ENCODE results near the gene CYP2W1.
"Not testable (repeated sequence)": the region's sequence is repeated elsewhere in the genome, so short reads cannot be mapped to it uniquely, and the experiment has no call there.

CYP2W1 gene

GRCh38 chr7:990933-991728 is 8.2 kb downstream of the CYP2W1 start:
- no peaks in the 10 kb centered on the region for H3K27me3 Mint-ChIP-seq (ENCODE audit: low read depth)

GRCh38 chr7:991729-992656 is 9.0 kb downstream of the CYP2W1 start:
- Mint-ChIP-seq H3K9me3 (no peaks in the 10 kb centered on the region), H3K27me3 (ENCODE audit: low read depth) (no peaks in the 10 kb centered on the region), H3K4me3 (no peak overlapping the region), H3K4me1 (ENCODE audit: low read depth) (peaks cover 2% of the 10 kb centered on the region), H3K36me3 (ENCODE audit: low read depth) (no peaks in the 10 kb centered on the region), H3K27ac (no peak overlapping the region)

More at GRCh38 chr7:990933-991728, 8.2 kb downstream of the CYP2W1 start:
- Mint-ChIP-seq H3K27ac (no peak overlapping the region), H3K4me1 (ENCODE audit: low read depth) (peaks cover 2% of the 10 kb centered on the region), H3K9me3 (no peaks in the 10 kb centered on the region), H3K36me3 (ENCODE audit: low read depth) (no peaks in the 10 kb centered on the region), H3K4me3 (no peak overlapping the region)

DNA sequence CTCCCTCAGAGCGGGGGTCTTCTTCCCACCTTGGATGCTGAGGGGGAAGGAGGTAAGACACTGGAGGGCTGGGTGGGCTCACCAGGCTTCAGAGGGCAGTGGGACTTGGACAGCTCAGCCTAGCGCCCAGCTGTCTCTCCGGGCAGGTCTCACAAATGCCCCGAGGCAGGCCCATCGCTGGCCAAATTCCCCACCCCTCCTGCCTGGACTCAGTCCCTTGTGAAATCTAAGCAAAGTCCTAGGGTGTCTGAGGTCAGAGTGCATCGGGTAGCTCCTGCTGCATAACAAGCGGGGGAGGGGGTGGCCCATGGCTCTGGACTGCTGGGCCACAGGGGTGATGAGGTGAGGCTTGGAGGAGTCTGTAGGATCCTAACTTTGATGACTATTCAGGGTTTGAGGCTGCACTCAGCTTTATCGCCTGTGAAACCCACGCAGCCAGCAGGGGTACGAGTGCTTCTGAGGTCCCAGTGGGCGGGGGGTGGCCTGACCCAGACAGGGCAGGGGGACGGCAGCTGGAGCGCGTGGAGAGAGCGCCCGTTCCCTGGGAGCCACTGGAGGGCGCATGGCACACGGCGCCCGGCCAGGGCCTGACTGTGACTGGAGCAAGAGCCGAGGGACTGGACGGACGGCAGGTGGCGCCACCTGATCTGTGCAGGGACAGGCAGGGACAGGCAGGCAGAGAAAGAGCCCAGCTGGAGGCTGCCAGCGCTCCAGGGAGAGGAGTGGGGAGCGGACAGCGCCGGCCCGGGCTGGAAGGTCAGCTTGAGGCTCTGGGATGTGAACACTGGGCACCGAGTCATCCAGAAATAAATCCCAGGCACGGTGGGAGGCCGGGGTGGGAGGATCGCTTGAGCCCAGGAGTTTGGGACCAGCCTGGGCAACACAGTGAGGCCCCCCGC is 10.0 kb downstream of the CYP2W1 start:
- H3K9me3 Mint-ChIP-seq, result no peaks in the 10 kb centered on the region
- no peak overlapping the region for H3K27ac Mint-ChIP-seq
- H3K4me1 Mint-ChIP-seq (ENCODE audit: low read depth), result peaks cover 2% of the 10 kb centered on the region
- H3K36me3 Mint-ChIP-seq (ENCODE audit: low read depth), result no peaks in the 10 kb centered on the region
- no peak overlapping the region for H3K4me3 Mint-ChIP-seq
- H3K27me3 Mint-ChIP-seq (ENCODE audit: low read depth), result no peaks in the 10 kb centered on the region

DNA sequence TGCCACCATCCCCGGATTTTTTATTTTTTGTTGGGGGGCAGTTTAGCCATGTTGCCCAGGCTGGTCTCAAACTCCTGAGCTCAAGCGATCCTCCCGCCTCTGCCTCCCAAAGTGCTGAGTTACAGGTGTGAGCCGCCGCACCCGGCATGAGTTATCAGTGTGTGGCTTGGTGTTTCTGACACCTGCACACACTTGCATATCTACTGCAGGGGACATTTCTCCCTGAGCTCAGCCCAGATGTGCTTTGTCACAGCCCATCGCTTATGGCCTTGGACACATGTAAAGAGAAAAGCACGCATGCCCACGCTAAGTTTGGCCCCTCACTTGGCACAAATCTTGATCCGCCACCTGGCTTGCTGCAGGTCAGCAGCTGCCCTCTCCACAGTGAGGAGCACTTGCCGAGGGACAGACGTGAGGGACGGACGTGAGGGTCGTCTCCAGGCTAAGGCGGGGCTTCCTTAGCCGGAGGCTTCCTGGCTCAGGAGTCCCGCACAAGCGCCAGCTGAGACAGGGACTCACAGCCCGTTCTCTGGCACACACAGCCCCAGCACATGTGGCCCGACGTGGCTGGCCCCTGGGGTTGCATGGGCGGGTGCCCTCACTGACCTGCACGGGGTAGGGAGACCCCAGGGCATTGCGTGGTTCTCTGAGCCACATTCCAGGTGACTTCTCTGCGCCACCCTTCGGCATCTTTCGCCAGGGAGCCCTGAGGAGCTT is 11.8 kb downstream of the CYP2W1 start:
- no peak overlapping the region for H3K4me3 Mint-ChIP-seq
- H3K27ac Mint-ChIP-seq, result no peak overlapping the region
- no peaks in the 10 kb centered on the region for H3K27me3 Mint-ChIP-seq (ENCODE audit: low read depth)
- no peaks in the 10 kb centered on the region for H3K36me3 Mint-ChIP-seq (ENCODE audit: low read depth)
- peaks cover 2% of the 10 kb centered on the region for H3K4me1 Mint-ChIP-seq (ENCODE audit: low read depth)
- H3K9me3 Mint-ChIP-seq, result no peaks in the 10 kb centered on the region

GRCh38 chr7:995571-995970 is 12.6 kb downstream of the CYP2W1 start:
- Mint-ChIP-seq H3K36me3 (ENCODE audit: low read depth) (no peaks in the 10 kb centered on the region), H3K27me3 (ENCODE audit: low read depth) (no peaks in the 10 kb centered on the region), H3K9me3 (no peaks in the 10 kb centered on the region), H3K4me3 (no peak overlapping the region), H3K27ac (no peak overlapping the region), H3K4me1 (ENCODE audit: low read depth) (peaks cover 2% of the 10 kb centered on the region)

- Mint-ChIP-seq H3K9me3 (no peaks in the 10 kb centered on the region), H3K4me3 (no peak overlapping the region), H3K36me3 (ENCODE audit: low read depth) (no peaks in the 10 kb centered on the region), H3K27me3 (ENCODE audit: low read depth) (no peaks in the 10 kb centered on the region), H3K4me1 (ENCODE audit: low read depth) (peaks cover 2% of the 10 kb centered on the region), H3K27ac (no peak overlapping the region)
These were observed 13.3 kb downstream of the CYP2W1 start for GRCh38 chr7:996079-996872.

DNA sequence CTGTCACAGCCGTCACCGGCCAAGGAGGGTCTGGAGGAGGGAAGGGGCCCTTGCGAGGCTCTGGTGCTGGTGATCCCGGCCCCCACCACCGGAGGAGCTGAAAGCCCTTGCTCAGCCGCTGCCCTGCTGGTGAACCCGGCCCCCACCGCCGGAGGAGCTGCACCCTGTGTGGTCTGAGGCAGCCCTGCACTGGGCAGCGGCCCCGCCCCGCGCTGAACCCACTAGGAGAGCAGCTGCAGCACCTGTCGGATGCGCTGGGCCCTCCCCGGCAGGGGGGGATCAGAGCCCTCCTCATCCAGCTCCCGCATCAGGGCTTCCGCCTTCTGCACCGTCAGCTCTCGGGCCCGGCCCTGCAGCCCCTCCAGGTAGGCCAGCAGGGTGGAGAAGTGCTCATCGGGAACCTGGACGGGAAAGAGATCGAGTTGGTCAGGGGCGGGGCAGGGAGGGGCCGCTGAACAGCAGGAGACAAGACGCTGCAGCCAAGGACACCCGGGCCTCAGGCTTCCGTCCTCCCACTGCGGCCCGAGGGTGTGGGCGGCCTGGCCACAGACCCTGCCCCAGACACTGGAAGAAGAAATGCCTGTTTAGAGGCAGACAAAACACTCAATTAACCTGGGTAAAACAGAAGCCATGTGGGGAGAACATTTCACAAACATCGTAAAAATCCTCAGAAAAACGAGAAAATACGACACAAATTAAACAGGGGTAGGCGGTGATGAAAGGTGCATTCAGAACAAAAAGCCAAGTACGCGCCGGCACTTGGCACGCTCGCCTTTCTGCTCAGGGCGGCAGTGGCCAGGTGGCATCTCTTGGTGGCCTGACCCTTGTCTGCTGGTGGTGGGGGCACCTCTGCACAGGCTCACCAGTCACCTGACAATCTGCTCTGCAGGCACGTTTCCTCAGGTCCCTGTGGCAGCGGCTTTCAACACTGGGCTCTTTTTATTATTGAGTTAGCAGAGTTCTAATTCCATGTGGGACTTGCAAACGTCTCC is 14.7 kb downstream of the CYP2W1 start:
- Mint-ChIP-seq H3K27me3 (ENCODE audit: low read depth) (no peaks in the 10 kb centered on the region), H3K9me3 (no peaks in the 10 kb centered on the region), H3K27ac (no peak overlapping the region), H3K36me3 (ENCODE audit: low read depth) (no peaks in the 10 kb centered on the region), H3K4me1 (ENCODE audit: low read depth) (peaks cover 2% of the 10 kb centered on the region), H3K4me3 (no peak overlapping the region)

DNA sequence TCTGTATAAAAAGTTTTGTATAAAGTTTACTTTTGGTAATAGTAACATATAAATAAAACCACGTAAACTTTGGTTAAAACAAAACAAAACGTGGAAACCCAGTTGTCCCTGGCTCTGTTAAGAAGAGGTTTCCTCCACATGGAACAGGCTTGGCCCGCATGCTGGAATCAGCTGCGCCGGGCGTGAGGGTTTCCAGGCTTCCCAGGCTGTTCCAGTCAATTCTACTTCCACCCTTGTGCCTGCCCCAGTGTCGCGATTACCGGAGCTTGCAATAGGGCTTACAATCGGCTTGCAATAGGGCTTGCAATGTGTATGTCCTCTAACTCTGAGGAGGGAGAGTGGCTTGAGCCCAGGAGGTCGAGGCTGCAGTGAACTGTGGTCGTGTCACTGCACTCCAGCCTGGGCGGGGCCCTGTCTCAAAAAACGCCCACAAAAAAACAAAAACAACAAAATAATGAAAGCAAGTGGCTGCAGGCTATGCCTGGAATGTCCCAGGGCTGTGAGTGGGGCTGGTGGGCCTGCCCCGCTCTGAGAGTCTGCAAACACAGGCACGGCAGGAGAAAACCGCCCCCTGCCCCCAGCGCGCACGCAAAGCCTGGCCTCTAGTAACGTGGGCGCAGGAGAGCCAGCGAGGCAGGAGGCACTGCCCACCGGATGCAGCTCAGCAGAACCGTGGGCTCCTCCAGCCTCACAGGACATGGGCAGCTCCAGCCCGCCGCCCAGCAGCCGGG is 16.3 kb downstream of the CYP2W1 start:
- H3K9me3 Mint-ChIP-seq, result no peaks in the 10 kb centered on the region
- H3K27ac Mint-ChIP-seq, result no peak overlapping the region
- H3K4me3 Mint-ChIP-seq, result no peak overlapping the region
- H3K27me3 Mint-ChIP-seq (ENCODE audit: low read depth), result no peaks in the 10 kb centered on the region
- no peaks in the 10 kb centered on the region for H3K36me3 Mint-ChIP-seq (ENCODE audit: low read depth)
- no peaks in the 10 kb centered on the region for H3K4me1 Mint-ChIP-seq (ENCODE audit: low read depth)

DNA sequence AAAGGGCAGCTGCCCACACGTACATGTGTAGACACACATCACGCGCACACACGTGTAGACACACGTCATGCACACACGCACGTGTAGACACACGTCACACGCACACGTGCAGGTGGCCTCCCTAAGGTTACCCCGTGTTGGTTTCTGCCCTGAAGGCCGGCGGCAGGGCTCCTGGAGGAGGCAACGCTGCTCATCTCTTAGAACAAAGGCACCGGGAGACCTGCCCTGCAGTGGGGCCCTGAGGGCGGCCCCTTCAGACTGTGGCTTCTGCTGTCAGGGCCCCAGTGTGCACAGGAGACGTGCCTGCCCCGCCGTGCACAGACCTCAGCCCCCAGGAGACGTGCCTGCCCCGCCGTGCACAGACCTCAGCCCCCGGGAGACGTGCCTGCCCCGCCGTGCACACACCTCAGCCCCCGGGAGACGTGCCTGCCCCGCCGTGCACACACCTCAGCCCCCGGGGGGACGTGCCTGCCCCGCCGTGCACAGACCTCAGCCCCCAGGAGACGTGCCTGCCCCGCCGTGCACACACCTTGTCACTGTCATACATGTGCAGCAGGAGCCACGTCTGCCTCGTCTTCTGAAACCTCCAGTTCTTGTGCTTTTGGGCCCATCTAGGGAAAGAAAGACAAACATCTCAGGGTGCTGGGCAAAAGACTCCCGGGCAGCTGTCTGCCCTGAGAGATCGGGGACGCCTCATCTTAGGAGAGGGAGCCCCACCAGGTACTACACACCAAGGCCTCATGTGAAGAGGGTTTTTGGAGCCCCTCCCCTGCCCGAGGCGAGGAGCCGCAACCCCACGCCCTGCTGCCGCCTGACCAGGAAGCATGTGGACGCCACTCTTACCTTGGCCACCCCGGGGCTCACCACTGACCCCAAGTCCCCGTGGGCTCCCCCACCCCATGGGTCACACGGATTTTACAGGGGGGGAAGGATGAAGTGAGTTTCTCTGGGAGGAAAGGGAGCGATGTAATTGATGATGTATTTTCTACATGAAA is 17.3 kb downstream of the CYP2W1 start:
- Mint-ChIP-seq H3K4me1 (ENCODE audit: low read depth) (no peaks in the 10 kb centered on the region), H3K4me3 (no peak overlapping the region), H3K27me3 (ENCODE audit: low read depth) (no peaks in the 10 kb centered on the region), H3K36me3 (ENCODE audit: low read depth) (no peaks in the 10 kb centered on the region), H3K27ac (no peak overlapping the region), H3K9me3 (no peaks in the 10 kb centered on the region)

DNA sequence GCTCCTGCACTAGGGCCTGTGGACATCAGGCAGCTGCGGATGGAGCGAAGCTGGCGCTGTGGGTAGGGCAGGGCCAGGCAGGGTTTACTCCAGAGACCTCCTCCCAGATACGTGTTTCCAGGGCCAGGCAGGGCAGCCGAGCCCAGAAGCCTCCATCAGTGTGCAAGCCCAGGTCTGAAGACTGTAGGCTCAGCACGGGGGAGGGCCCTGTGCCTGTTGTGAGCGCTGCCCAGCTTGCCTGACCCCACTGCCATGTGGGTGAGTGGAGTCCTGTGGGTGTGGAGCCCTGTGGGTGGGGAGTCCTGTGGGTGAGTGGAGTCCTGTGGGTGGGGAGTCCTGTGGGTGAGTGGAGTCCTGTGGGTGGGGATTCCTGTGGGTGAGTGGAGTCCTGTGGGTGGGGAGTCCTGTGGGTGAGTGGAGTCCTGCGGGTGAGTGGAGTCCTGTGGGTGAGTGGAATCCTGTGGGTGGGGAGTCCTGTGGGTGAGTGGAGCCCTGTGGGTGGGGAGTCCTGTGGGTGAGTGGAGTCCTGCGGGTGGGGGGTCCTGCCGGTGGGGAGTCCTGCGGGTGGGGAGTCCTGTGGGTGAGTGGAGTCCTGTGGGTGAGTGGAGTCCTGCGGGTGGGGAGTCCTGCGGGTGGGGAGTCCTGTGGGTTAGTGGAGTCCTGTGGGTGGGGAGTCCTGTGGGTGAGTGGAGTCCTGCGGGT is 18.2 kb downstream of the CYP2W1 start:
- not testable (repeated sequence) for H3K9me3 Mint-ChIP-seq; H3K4me3 Mint-ChIP-seq; H3K27me3 Mint-ChIP-seq (ENCODE audit: low read depth); H3K4me1 Mint-ChIP-seq (ENCODE audit: low read depth); H3K27ac Mint-ChIP-seq; H3K36me3 Mint-ChIP-seq (ENCODE audit: low read depth)

DNA sequence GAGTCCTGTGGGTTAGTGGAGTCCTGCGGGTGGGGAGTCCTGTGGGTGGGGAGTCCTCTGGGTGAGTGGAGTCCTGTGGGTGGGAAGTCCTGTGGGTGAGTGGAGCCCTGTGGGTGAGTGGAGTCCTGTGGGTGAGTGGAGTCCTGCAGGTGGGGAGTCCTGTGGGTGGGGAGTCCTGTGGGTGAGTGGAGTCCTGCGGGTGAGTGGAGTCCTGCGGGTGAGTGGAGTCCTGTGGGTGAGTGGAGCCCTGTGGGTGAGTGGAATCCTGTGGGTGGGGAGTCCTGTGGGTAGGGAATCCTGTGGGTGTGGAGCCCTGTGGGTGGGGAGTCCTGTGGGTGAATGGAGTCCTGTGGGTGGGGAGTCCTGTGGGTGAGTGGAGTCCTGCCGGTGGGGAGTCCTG is 19.0 kb downstream of the CYP2W1 start:
- not testable (repeated sequence) for H3K27me3 Mint-ChIP-seq (ENCODE audit: low read depth); H3K27ac Mint-ChIP-seq; H3K9me3 Mint-ChIP-seq; H3K36me3 Mint-ChIP-seq (ENCODE audit: low read depth); H3K4me1 Mint-ChIP-seq (ENCODE audit: low read depth); H3K4me3 Mint-ChIP-seq
